Gastrocnemius medialis (tissue), 4 donors: ENCODE data around the gene TAC4. TPM values are rescaled to one million over a fixed set of nuclear protein-coding genes. Genes with fewer than 3 reads are reported as not detected.

Source experiments
- ATAC-seq, 2 donors: fragments of 150-250 bp; one replicate each; pipeline ENCODE4 v1.9.1; 2016
- DNase-seq, 2 donors: peaks; one replicate each; pipeline ENCODE4 v3.0.0-alpha.2; 2019
- H3K27ac ChIP-seq, 4 donors: fragments of 200-600 bp; sonication (generic); 1 replicate in 1 of 4; 2 replicates in 3 of 4; pipeline ENCODE4 v1.5.1; 2016 to 2018; ENCODE audit warnings: mild to moderate bottlenecking in 2 of 4, moderate library complexity in 1 of 4
- H3K27me3 ChIP-seq, 3 donors: fragments of 200-600 bp; sonication (generic) in 2 of 3; 1 replicate in 1 of 3; 2 replicates in 2 of 3; pipeline versions ENCODE4 v1.5.1 to v1.6.0; 2016 to 2019; ENCODE audit warnings: mild to moderate bottlenecking in 1 of 3, moderate library complexity in 1 of 3
- H3K36me3 ChIP-seq, 2 donors: fragments of 200-600 bp; sonication (generic) in 1 of 2; one replicate each; pipeline ENCODE4 v1.5.1; 2017 to 2018
- H3K4me1 ChIP-seq, 2 donors: fragments of 200-600 bp; sonication (generic) in 1 of 2; one replicate each; pipeline ENCODE4 v1.5.1; 2016 to 2017; ENCODE audit warnings: mild to moderate bottlenecking in 2 of 2
- H3K4me3 ChIP-seq, 4 donors: fragments of 200-600 bp; sonication (generic) in 3 of 4; 1 replicate in 1 of 4; 2 replicates in 3 of 4; pipeline ENCODE4 v1.5.1; 2016 to 2019; ENCODE audit warnings: mild to moderate bottlenecking in 2 of 4
- H3K9me3 ChIP-seq, 3 donors: fragments of 200-600 bp; sonication (generic) in 2 of 3; 1 replicate in 1 of 3; 2 replicates in 2 of 3; pipeline ENCODE4 v1.5.1; 2016 to 2019
- CTCF ChIP-seq, 5 experiments: fragments of 450-650 bp in 3 of 5; fragments of 200-600 bp in 2 of 5; sonication (generic) in 2 of 5; IDR thresholded peaks in 4 of 5; conservative IDR thresholded peaks in 1 of 5; 1 replicate in 4 of 5; 2 replicates in 1 of 5; pipeline ENCODE4 v1.5.1; 2016 to 2019; ENCODE audit warnings: antibody characterized with exemption in 5 of 5, mild to moderate bottlenecking in 3 of 5, moderate library complexity in 3 of 5
- POLR2A ChIP-seq, 2 donors: fragments of 450-650 bp; IDR thresholded peaks; one replicate each; pipeline ENCODE4 v1.6.1; 2017; ENCODE audit warnings: antibody characterized with exemption in 2 of 2, mild to moderate bottlenecking in 2 of 2, moderate library complexity in 2 of 2
- in situ Hi-C, 4 donors: fragments of 200-750 bp; cut with MboI; loops; one replicate each; pipeline versions ENCODE4 v1.15.0 to v1.8.0; 2017; ENCODE audit warnings: low sequenced_read_pairs in 4 of 4
- intact Hi-C: fragments of 100-400 bp; cut with DNase I; formaldehyde crosslinking; loops from one replicate; pipeline ENCODE4 v1.15.1; 2023; ENCODE audit warnings: low total_unique reads
- total RNA-seq, 4 donors: library from RNA; depleted of rRNA; stranded (reverse); fragments of >200 nt; gene quantifications; one replicate each; pipeline versions ENCODE4 v1.1.0 to v1.2.3, GENCODE V29; 2016

TAC4 gene
- total RNA-seq, 4 donors from 2014 or later, result not detected

DNA sequence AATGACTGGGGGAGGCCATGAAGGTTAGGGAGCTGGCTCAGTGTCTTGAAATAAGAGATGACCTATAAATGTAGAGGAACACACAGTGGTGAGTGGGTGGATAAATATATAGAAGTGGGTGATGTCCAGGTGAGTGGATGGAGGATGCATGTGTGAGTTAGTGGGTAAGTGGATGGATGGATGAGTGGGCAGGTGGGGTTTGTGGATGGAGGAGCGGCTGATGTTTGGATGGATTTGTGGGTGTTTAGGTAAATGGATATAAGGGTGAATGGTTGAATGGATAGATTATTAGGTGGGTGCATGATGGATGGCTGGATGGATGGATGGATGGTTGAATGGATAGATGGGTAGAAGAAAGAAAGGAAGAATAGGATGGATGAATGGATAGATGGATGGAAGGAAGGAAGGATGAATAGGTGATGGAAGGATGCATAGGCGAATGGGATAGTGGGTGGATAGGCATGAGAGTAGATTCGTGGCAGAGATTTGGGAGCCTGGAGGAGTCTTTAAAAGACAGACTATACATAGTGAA, 19.1 kb upstream of the TAC4 start:
- in situ Hi-C loops, result loop anchor here in 1 of 4 donors (10.0 kb wide), 1 partner anchor 128 kb away; the partner anchor contains the start of gene DLX3

DNA sequence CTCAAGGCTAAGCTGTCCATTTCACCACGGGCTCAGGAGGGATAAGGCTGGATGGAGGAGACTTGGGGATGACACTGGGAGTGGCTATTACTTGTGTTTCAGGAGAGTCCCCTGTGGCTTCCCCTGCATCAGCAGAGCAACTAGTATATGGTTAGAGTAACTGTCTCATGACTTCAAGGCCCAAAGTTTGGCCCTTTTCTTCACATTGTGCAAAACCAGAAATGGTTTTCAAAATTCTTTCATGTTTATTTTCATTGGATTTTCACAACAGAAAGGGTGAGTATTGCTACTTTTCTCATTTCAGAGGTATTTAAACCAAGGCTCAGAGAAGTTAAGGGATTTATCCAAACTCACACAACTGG, 18.1 kb upstream of the TAC4 start:
- H3K4me1 ChIP-seq, result no peaks in the 10 kb centered on the region
- no peak overlapping the region for H3K4me3 ChIP-seq
- intact Hi-C loops, result no loop called here
- in situ Hi-C loops, result loop anchor here in 1 of 4 donors (10.0 kb wide), 1 partner anchor 129 kb away; the partner anchor contains the start of gene DLX3
- H3K27ac ChIP-seq, result no peak overlapping the region
- DNase-seq (no peak), ATAC-seq (no peak)
- H3K27me3 ChIP-seq, result no peaks in the 10 kb centered on the region
- H3K36me3 ChIP-seq, result no peaks in the 10 kb centered on the region
- TF ChIP-seq POLR2A (IDR thresholded peaks at IDR 0.05) (no peak), CTCF (IDR thresholded peaks at IDR 0.05 in 4 of 5, conservative IDR thresholded peaks at IDR 0.05 in 1 of 5) (no peak)
- no peaks in the 10 kb centered on the region for H3K9me3 ChIP-seq

More for the DNA sequence above, 19.1 kb upstream of the TAC4 start:
- no peaks in the 10 kb centered on the region for H3K27me3 ChIP-seq
- no peaks in the 10 kb centered on the region for H3K9me3 ChIP-seq
- intact Hi-C loops, result no loop called here
- ATAC-seq (no peak), DNase-seq (no peak)
- TF ChIP-seq CTCF (IDR thresholded peaks at IDR 0.05 in 4 of 5, conservative IDR thresholded peaks at IDR 0.05 in 1 of 5) (no peak), POLR2A (IDR thresholded peaks at IDR 0.05) (no peak)
- no peaks in the 10 kb centered on the region for H3K36me3 ChIP-seq
- no peak overlapping the region for H3K4me3 ChIP-seq
- no peak overlapping the region for H3K27ac ChIP-seq
- H3K4me1 ChIP-seq, result no peaks in the 10 kb centered on the region

- Histone ChIP-seq H3K36me3 (no peaks in the 10 kb centered on the region), H3K27me3 (no peaks in the 10 kb centered on the region), H3K4me1 (peaks cover 0 to 5% of the 10 kb centered on the region in 2 donors), H3K27ac (no peak overlapping the region), H3K4me3 (no peak overlapping the region), H3K9me3 (no peaks in the 10 kb centered on the region)
- DNase-seq (no peak), ATAC-seq (no peak)
- intact Hi-C loops, result no loop called here
- in situ Hi-C loops, result loop anchor here in 3 of 4 donors (5.0 to 10.0 kb wide), 2 partner anchors 132 to 139 kb away; partner anchors contain the start of gene DLX3 (in 1 of the 3)
- TF ChIP-seq POLR2A (IDR thresholded peaks at IDR 0.05) (no peak), CTCF (IDR thresholded peaks at IDR 0.05 in 4 of 5, conservative IDR thresholded peaks at IDR 0.05 in 1 of 5) (no peak)
Measured at GRCh38 chr17:49862781-49863331, 15.0 kb upstream of the TAC4 start.

DNA sequence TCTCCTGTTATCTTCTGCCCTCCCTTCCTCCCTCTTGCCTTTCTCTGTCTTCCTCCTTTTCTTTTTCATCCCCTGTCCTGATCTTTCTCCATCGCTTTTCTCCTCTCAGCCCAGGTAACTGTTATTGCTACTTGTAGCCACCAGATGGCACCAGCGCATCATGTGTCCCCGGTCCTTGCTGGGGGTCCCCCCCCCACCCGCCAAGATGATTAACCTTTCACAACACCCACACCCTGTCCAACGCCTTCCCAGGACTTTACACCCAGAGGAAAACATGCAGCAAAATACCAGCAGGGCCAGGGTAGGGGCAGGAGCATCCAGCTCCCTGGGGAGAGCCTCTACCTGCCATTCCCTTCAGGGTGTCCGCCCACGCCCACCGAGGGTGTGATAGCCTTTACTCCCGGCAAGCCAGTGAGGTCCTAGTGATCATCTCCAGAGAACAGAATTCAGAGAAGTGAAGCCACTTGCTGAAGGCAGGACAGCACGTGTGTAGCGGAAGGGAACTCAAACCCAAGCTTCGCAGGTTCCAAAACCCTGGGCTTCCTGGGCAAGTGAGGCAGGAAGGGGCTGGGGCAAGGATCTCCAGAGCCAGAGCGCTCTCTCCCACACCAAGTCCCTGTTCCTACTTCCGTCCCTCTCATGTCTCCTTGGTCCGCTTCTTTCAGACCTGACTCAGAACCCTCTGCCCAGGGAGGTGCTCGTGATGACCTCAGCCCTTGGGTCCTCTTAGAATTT, 13.4 kb upstream of the TAC4 start:
- intact Hi-C loops (loop anchor here (1.0 kb wide), 1 partner anchor 137 kb away; no protein-coding TSS in a partner anchor), in situ Hi-C loops (loop anchor here in 3 of 4 donors (5.0 to 10.0 kb wide), 2 partner anchors 133 to 141 kb away; partner anchors contain the start of gene DLX3 (in 1 of the 3))
- H3K36me3 ChIP-seq, result no peaks in the 10 kb centered on the region
- H3K9me3 ChIP-seq, result no peaks in the 10 kb centered on the region
- H3K4me3 ChIP-seq, result no peak overlapping the region
- no peak overlapping the region for H3K27ac ChIP-seq
- DNase-seq (no peak), ATAC-seq (peak; percentile 49)
- no peaks in the 10 kb centered on the region for H3K27me3 ChIP-seq
- TF ChIP-seq POLR2A (IDR thresholded peaks at IDR 0.05) (no peak), CTCF (IDR thresholded peaks at IDR 0.05 in 4 of 5, conservative IDR thresholded peaks at IDR 0.05 in 1 of 5) (peak; percentile 67 to 83 (median 76))
- peaks cover 0 to 5% of the 10 kb centered on the region in 2 donors for H3K4me1 ChIP-seq
